DMS114 treated with DMSO at 0.1 percent for 48 hours (cell line): ENCODE results near the gene C2orf72.
"Not testable (repeated sequence)": the region's sequence is repeated elsewhere in the genome, so short reads cannot be mapped to it uniquely, and the experiment has no call there.

Experiments
- DNase-seq: peaks from one replicate; lab custom pipeline; 2025; ENCODE audit not compliant: unreplicated experiment; lab: John Stamatoyannopoulos, UW

C2orf72 gene

GRCh38 chr2:231037202-231037730 is at the start of gene C2orf72:
Gene C2orf72 (plus strand): TSS chr2:231037523. CDS start chr2:231037566, 43 bp downstream.
- DNase-seq, result no peak

- no peak for DNase-seq
Measured at GRCh38 chr2:230989731-230990130, 47.6 kb upstream of the C2orf72 start.

GRCh38 chr2:230990131-230990898 is 47.0 kb upstream of the C2orf72 start:
- DNase-seq, result no peak

- DNase-seq, result no peak
Measured at GRCh38 chr2:230990899-230991150, 46.5 kb upstream of the C2orf72 start.

- no peak for DNase-seq
Measured at GRCh38 chr2:230991598-230991997, 45.7 kb upstream of the C2orf72 start.

GRCh38 chr2:230995821-230996220 is 41.5 kb upstream of the C2orf72 start, which contains the start of gene SPATA3:
Gene SPATA3 (plus strand): TSS chr2:230996121. CDS start chr2:230996234, 113 bp downstream.
- DNase-seq, result no peak

- no peak for DNase-seq
Measured at GRCh38 chr2:230996661-230997060, 40.7 kb upstream of the C2orf72 start.

- no peak for DNase-seq
Measured at GRCh38 chr2:230998882-230999281, 38.4 kb upstream of the C2orf72 start.

GRCh38 chr2:230999477-230999876 is 37.8 kb upstream of the C2orf72 start:
- no peak for DNase-seq

- DNase-seq, result no peak
Measured at GRCh38 chr2:231000211-231000904, 37.0 kb upstream of the C2orf72 start.

GRCh38 chr2:231001036-231001435 is 36.3 kb upstream of the C2orf72 start:
- DNase-seq, result no peak

- DNase-seq, result no peak
Measured at GRCh38 chr2:231001921-231002320, 35.4 kb upstream of the C2orf72 start.

GRCh38 chr2:231002641-231003040 is 34.7 kb upstream of the C2orf72 start:
- DNase-seq, result no peak

GRCh38 chr2:231003186-231003585 is 34.1 kb upstream of the C2orf72 start:
- no peak for DNase-seq

GRCh38 chr2:231004930-231005329 is 32.4 kb upstream of the C2orf72 start:
- not testable (repeated sequence) for DNase-seq

- no peak for DNase-seq
Measured at GRCh38 chr2:231007286-231008098, 29.8 kb upstream of the C2orf72 start.

GRCh38 chr2:231008131-231008530 is 29.2 kb upstream of the C2orf72 start:
- no peak for DNase-seq

GRCh38 chr2:231009236-231009919 is 27.9 kb upstream of the C2orf72 start:
- DNase-seq, result no peak

- DNase-seq, result no peak
Measured at GRCh38 chr2:231010201-231010730, 27.1 kb upstream of the C2orf72 start.

GRCh38 chr2:231011526-231011925 is 25.8 kb upstream of the C2orf72 start:
- no peak for DNase-seq

- DNase-seq, result no peak
Measured at GRCh38 chr2:231012463-231012862, 24.9 kb upstream of the C2orf72 start.
